ENCODE measurements around the gene PGAP2.
A peak's percentile ranks its signal among the peaks of the same experiment; 100 is the strongest.

PGAP2 gene

DNA sequence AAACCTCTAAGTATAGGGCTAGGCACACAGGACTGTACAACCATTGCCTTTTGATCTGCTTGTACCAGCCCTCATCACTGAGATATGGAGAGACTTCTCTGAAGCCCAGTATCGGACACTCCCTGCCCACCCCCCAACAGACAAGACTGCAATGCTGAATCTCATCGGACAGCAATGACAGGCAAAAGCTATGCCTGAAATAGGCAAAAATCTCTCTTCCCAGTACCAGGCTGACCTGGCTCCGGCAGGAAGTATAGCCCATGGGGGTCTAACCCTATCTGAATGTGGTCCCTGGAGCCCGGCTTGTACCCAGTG, 25.9 kb downstream of the PGAP2 start:
- no peak for DNase-seq

DNA sequence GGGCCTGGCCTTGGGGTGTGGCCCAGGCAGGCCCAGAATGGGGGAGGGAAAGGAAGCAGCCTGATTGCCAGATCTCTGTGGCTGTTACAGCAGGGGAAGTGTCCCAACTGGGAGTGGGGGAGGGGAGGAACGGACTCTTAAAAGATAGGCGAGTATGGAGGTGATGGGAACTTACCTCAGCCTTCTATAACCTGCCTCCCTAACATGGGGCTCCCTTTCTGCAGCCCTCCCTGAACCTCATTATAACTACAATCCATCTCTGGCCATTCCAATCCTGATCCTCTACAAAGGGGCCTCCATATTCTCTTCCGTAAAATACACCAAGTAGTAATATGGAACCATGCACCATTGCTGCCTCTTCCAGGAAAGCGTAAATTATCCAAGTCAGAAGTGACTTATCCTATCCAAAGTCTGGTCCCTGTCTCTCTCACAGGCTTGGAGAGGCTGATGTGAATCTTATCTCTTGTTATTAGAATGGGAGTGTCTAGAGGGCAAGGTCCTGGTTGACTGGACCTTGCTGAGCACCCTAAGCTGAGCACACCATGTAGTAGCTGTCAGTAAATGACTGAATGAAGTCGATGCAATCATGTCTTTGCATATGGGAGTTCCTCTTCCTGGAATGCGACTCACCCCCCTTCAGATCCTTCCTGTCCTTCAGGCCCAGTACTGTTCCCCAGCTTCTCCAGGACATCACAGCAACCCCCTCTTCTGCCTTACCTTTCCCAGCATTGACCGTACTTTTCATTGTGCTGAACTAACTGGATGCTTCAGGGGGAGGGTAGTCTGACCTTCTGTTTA, 26.5 kb downstream of the PGAP2 start:
- no peak for DNase-seq

DNA sequence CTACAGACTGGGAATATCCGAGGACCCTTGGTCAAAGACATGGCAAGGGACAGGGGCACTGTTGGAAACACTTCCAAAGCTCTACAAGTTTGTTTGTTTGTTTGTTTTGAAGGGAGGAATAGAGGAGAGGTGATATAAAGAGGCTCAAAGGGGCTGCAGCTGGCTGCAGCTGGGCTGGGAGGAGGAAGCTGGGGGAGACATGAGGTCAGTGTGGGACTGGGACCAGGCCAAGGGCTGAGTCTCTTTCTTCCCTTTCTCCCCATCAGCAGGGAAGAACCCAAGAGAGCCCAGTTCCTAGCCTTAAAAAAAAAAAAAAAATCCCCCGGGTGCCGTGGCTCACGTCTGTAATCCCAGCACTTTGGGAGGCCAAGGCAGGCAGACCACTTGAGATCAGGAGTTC, 27.4 kb downstream of the PGAP2 start:
- DNase-seq: no peak

DNA sequence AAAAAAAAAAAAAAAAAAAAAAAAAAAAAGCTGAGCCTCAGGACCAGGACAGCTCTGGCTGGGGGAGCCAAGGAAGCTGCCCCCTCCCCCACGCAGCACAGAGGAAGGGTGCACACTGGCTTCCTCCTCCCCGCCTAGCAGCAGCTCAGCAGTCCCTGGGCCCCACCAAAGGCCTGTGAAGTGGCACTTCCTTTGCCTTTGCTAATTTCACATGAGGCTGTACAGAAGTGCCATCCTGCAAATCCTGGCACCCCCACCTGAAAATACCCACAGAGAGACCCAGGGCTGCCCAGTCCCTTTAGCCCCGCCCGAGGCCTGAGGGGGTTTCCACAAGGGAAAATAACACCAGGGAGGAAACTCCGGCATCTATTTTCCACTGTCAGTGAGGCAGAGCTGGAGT, 28.5 kb downstream of the PGAP2 start:
- no peak for DNase-seq

DNA sequence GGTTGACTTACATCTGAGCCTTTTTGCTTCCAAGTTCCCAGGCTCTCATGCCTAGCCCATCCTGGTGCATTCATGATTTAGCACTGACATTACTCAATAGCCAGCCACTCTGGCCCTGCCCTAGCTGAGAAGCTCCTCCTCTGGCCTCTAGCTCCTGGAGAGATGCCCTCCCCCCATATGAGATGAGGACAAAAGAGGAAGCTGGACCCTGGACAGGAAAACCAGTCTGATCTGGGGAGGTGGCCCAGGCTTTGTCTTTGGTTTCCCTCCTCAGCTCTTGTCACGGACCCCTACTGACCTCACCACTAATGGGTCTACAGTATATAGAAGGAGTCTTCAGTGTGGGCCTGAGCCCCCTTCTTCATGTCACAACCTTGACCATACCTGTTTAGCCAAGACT, 29.4 kb downstream of the PGAP2 start:
- no peak for DNase-seq

DNA sequence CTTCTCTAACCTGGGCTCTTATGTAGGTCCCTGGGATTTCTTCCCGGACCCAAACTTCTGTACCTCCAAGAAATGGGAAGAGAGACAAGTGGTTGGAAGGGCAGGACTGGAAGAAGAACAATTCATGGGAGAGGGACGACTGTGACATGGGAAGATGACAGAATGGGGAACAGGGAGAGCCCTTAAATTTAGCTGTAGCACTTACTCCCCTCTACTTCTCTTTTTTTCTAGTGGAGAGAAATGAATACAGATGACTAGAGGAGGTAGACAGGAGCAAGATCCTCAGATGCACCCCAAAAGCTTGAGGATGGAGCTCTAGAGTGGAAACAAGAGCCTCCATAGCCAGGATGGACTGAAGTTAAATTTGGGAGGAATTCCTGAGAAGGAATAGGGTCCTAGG, 30.1 kb downstream of the PGAP2 start:
- DNase-seq: no peak

DNA sequence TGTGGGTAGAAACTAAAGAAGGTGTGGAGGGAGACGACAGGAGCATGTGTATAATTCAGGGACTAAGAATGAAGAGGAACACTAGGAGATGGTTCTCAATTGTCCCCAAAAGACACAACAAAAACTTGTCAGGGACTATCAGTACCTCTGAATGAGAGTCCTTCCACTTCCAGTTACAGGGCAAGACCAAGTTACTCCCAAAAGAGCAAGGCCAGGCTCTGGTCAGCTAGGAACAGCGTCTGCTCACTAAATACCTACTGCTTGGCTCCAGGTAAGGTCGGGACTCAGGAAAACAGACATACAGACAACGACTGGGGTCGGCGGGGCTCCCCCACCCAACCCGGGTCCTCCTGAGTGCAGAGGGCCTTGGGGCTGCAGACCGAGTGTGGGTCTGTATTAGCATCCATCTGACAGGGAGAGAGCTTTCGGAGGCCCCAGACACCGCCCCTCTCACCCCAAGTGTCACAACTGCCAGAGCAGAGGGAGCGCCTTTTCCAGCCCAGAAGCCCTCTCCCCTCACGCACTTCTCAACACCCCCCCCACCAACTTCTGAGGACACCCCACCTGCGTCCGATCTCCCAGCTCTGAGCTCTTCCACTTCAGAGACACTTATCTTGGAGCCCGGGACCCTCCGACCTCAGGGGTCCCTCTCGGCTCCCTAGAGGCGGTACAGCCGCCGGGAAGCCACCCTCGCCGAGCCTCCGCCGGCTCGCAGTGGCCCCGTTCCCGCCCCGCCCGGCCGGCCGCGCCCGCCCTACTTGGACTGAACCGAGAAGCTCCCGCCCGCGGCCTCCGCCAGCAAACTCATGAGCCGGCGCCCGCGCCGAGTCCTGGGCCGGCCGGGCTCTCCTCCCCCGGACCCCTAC, 31.9 kb downstream of the PGAP2 start:
- no peak for DNase-seq

DNA sequence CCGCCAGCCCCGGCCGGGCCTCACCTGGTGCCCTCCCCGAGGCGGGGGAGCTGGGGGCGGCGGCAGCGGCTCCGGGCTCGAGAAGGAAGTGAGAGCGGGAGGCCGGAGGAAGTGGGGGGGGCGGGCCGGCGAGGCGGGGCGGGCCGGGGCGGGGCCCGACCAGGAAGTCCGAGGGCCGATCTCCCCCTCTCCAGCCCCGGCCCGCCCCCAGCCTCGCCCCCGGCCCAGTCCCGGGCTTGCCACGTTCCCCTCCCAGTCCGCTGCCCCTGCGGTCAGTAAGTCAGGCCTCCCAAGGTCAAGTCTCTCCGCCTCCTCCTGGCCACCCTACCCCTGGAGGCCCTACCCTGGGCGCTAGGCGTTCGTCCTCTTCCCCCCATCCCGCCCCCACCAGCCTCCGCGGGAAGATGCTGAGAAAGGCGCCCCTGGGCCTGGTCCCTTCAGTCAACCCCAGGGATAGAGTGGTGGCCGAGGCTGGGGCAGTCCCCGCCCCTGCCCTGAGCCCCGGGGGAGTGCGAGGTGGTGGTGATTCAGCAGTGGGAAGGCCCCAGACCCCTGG, 32.6 kb downstream of the PGAP2 start, which contains the start of gene RHOG:
RHOG (minus strand) TSS at position 90 of the 556 bp plus-strand sequence. CDS start 12,821 bp downstream, outside the sequence.
- DNase-seq: peak; percentile 75

DNA sequence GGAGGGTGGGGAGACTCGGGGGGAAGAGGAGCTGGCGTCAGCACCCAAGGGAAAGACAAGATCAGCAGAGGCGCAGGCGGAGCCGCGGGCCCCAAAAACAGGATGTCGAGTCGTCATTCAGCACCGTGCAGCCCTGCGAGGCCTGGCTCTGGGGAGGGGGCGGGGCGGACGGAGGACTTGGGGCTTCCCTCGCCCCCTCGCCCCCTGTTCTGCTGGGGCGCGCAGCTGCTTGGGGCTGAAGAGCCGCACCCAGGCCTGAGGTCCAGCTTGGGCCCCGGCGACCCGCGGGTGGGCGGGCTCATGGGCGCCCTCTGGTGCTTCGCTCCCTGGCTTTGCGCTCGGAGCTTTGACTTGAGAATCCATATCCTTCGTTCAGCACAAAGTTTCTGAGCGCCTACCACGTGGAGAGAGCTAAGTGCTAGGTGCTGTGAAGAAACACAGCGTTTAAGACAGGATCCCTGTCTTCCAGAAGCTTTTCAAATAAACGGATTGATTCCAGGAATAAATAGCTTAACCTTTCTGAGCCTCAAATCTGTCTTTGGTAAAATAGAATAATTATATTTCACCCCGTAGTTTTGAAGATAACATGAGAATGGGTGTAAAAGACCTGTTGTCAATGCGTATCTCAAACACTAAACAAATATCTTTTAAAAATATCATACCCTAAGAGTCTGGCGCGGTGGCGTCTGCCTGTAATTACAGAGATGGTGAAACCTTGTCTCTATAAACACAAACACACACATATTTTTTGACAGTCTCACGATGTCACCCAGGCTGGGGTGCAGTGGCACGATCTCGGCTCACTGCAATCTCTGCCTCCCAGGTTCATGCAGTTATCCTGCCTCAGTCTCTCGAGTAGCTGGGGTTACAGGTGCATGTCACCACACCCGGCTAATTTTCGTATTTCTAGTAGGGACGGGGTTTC, 33.3 kb downstream of the PGAP2 start:
- DNase-seq: peak; percentile 82

DNA sequence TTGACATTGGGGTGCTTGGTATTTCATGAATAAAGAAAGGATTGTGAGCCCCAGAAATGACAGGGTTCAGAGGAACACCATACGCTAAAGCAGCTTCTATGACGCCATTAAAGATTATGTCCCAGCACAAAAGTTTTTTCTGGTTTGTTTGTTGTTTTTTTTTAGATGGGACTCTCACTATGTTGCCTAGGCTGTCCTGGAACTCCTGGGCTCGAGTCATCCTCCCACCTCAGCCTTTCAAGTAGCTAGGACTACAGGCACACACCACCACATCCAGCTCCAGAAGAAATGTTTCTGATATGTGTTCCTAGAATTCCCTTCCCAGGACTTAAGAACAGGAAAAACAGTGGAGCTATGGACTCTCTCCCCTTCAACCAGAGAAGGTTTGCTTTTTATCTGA, 35.0 kb downstream of the PGAP2 start:
- no peak for DNase-seq

DNA sequence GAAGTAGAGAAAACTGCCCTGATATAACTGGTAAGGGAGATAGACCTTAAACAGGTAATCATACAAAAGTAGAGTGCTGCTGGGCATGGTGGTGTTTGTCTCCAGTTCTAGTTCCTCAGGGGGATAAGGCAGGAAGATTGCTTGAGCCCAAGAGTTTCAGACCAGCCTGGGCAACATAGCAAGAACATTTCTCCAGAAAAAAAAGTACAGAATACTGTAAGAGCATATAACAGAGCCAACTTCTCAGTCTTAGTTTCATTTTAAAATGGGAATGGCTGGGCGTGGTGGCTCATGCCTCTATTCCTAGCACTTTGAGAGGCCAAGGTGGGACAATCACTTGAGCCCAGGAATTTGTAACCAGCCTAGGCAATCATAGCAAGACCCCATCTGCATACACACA, 36.9 kb downstream of the PGAP2 start:
- no peak for DNase-seq

DNA sequence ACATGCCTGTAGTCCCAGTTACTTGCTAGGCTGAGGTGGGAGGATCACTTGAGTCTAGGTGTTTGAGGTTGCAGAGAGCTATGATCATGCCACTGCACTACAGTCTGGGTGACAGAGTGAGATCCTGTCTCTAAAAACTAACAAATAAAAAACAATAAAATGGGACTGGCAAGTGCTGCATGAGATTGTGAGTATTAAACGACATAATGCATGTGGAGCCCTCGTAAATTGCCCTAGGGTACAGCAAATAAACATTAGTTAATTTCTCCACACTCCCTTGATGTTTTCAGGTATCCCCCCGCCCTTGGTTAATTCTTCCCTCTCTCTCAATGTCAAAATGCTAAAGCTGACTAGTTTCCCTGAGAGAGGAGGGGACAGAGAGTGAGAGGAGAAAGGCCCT, 37.3 kb downstream of the PGAP2 start:
- DNase-seq: no peak

DNA sequence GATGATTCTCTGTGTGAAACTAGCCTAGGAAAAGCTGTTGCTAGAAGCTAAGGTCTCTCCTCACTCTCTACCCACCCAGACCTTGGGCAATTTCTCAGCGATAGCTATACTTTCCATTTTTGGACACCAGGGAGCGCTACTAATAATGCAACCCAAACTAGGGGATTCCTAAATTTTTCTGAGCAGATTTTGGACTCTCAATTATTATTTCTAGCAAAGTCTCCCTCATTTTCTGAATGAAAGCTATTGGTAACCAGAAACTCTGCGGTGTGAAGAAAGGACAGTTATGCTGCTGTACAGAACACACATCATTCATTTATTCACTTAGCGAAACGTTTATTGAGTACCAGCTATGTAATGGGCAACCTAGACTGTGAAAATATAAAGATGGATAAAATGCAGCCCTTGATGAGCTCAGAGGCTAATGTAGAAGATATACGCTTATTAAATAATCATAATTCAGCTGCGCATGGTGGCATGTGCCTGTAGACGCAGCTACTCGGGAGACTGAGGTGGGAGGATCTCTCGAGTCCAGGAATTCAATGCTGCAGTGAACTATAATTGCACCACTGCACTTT, 41.0 kb downstream of the PGAP2 start:
- peak; percentile 15 for DNase-seq

DNA sequence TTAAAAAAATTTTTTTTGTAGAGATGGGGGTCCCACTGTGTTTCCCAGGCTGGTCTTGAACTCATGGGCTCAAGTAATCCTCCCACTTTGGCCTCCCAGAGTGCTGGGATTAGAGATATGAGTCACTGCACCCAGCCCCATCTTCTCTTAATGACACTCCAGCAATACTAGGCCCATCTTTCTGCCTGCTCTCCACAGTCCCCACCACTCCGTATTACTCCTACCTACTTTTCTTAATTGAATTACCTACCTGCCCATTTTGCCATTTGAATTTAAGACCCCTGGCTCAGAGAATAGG, 45.1 kb downstream of the PGAP2 start:
- DNase-seq: no peak

DNA sequence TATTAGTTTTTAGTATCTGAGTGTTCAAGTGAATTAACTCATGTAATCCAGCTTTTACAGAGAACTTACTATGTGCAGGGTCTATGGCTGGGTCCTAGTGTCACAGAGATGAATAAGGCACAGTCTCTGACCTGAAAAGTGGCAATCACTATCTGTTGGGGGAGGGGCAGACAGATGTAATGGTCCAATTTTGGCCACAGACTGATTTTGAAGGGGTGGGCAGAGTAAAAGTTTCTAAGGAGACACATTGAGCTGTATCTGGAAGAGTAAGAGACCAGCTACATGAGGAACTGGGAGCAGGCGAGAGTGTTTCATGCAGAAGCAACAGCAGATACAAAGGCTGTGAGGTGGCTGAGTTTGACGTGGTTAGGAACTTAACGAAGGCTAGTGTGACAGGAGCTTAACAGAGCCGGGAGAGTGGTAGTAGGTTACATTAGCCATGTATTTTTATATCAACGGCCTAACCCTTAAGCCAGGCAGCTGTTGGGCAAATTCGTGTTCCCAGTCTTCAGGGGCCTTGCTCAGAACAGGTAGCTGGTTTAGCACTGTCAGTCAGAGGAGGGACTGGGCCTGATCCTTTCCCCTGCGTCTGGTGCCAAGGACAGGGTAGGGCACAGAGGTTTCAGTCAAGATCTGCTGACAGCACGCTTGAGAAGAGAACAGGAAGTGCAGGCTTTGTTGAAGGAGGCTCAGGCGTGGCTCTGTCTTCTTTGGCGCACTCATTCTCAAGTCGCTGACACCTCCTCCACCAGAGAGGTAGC, 45.7 kb downstream of the PGAP2 start:
- DNase-seq: no peak

DNA sequence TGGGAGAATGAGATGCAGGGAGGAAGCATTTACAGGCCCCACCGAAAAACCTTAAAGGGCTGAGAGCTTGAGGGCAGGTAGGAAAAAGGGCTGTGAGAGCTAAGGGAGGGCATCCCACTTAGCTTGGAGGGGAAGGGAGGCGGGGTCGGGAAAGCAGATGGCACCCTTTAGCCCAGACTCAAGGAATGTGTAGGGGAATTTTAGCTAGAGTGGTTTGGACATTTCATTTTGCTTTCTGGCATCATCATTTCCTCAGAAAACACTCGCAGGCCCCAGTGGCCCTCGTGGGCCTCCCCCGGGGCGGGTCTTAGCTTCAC, 46.3 kb downstream of the PGAP2 start:
- DNase-seq: no peak

DNA sequence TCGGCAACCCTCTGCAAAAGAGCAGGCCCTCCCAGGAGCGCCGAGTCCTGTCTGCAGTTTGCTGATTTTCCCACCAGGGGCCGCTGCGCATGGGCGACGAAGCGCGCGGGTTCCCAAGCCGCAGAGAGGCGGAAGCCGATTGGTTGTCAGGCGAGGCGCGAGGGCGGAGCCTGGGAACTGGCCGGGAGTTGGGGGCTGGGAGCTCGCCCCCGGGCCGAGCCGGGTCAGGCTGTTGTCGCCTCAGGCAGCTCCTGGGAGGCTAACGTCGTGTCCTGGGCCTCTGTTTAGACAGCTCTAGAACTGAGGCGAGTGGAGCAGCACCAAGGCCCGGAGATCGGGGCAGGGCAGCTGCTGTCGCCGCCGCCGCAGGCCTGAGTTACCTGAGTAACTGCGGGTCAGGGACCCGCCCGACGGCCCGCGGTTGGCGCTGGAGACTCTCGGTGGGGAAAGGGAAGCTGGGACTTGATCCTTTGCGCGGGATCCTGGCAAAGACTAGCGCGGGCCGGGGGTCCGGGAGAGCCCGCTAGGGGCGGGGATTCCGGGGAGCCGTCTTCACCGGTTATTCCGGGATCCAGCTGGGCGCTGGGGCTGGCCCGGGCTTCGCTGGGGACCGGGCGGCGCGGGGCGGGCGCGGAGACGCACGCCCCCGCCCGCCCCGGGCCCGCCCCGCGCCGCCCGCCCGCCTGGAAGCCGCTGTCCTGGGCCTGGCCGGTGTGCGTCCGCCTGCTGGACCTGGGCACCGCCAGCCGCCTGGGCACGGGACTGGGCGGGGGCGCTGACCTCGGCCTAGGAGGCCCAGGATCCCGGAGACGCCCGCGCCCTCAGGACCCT, 46.8 kb downstream of the PGAP2 start, which contains the start of gene STIM1:
STIM1 (plus strand) TSS at position 688 of the 831 bp plus-strand sequence. CDS start 607 bp downstream, outside the sequence.
- peak; percentile 88 for DNase-seq

DNA sequence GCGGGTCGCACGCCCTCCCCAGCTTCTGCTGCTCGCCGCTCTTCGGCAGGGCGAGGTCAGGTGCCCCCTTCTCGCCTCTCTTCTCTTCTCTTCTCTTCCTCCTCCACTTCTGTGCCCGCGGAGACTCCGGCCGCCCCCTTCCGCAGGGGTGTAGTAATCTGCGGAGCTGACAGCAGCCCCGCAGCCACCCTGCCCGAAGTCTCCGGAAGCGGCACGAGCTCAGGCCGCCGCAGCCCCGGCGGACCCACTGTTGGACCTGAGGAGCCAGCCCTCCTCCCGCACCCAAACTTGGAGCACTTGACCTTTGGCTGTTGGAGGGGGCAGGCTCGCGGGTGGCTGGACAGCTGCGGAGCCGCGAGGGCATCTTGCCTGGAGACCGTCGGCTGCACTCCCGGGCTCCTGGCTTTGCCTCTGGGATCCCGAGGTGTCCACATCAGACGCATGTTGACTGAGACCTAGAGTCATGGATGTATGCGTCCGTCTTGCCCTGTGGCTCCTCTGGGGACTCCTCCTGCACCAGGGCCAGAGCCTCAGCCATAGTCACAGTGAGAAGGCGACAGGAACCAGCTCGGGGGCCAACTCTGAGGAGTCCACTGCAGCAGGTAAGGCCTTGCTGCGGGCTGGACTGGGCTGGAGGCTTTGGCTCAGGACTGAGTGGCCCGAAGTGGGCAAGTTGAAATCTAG, 47.6 kb downstream of the PGAP2 start:
- no peak for DNase-seq

DNA sequence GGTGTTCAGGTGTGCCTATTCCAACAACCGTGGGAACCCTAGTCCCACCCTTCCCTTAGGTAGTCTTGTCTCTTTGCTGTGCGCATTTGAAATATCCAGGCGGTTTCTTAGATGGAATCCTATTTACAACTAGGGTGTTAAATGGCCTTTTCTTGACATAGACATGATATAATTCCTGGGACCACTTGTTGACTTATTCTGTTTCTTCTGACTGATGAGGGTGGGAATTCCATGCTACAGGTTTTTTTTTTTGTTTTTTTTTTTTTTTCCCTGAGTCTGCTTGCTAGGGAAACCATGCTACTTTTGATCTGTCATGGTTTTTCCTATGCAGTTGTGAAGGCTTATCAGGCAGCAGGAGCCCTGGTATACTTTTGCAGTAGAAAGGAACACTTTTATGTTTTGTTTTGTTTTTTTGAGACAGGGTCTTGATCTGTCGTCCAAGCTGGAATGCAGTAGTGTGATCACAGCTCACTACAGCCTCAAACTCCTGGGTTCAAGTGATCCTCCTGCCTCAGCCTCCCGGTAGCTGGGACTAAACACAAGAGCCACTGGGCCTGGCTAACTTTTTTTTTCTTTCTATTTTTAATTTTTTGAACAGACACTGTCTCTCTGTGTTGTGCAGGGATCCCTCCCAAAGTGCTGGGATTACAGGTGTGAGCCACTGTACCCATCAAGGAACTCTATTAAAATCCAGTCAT, 48.6 kb downstream of the PGAP2 start:
- DNase-seq: no peak

DNA sequence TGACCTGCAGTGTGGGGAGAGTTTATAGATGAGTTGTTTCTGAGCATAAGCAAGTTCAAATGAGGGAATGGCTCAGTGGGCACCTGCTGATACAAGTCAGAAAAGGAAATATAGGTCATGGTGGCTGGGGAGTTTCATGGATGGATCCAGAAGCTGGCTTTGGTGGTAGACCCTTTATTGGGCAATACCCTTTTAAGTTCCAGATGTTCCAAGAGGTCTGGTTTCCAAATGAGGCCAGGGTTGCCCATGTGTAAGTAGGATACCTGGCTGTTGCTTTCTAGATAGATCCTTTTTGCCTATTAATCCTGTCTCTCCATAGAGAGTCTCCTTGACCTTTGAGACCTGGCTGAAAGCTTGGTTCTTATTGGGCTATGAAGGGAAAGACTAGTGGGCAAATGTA, 49.3 kb downstream of the PGAP2 start:
- no peak for DNase-seq

All from T1000 (cell line).